ENCODE results near the gene ASB7. TPM values are rescaled to one million over a fixed set of nuclear protein-coding genes. Genes with fewer than 3 reads are reported as not detected.

The ASB7 gene
- total RNA-seq, 6 donors from 2014 or later: 11.7 to 19.8 (median 14.2) TPM

GRCh38 chr15:100560323-100560722 is 42.1 kb upstream of the ASB7 start:
- TF ChIP-seq POLR2A (IDR thresholded peaks at IDR 0.05) (no peak), POLR2AphosphoS5 (IDR thresholded peaks at IDR 0.05) (no peak), EP300 (IDR thresholded peaks at IDR 0.05) (no peak)
- TF ChIP-seq, protein P1, sequence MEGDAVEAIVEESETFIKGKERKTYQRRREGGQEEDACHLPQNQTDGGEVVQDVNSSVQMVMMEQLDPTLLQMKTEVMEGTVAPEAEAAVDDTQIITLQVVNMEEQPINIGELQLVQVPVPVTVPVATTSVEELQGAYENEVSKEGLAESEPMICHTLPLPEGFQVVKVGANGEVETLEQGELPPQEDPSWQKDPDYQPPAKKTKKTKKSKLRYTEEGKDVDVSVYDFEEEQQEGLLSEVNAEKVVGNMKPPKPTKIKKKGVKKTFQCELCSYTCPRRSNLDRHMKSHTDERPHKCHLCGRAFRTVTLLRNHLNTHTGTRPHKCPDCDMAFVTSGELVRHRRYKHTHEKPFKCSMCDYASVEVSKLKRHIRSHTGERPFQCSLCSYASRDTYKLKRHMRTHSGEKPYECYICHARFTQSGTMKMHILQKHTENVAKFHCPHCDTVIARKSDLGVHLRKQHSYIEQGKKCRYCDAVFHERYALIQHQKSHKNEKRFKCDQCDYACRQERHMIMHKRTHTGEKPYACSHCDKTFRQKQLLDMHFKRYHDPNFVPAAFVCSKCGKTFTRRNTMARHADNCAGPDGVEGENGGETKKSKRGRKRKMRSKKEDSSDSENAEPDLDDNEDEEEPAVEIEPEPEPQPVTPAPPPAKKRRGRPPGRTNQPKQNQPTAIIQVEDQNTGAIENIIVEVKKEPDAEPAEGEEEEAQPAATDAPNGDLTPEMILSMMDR (IDR thresholded peaks at IDR 0.05): no peak
- Histone ChIP-seq H3K4me1 (peaks cover 0 to 4% (median 1%) of the 10 kb centered on the region in 4 donors), H3K4me3 (no peak overlapping the region), H3K27ac (peak overlapping the region in 1 of 4 donors; percentile 1), H3K36me3 (no peaks in the 10 kb centered on the region), H3K9me3 (peaks cover 0 to 5% (median 0%) of the 10 kb centered on the region in 4 donors), H3K27me3 (no peaks in the 10 kb centered on the region)
- DNase-seq: no peak
- ATAC-seq (ENCODE audit: low FRiP score in 2 of 2): no peak

DNA sequence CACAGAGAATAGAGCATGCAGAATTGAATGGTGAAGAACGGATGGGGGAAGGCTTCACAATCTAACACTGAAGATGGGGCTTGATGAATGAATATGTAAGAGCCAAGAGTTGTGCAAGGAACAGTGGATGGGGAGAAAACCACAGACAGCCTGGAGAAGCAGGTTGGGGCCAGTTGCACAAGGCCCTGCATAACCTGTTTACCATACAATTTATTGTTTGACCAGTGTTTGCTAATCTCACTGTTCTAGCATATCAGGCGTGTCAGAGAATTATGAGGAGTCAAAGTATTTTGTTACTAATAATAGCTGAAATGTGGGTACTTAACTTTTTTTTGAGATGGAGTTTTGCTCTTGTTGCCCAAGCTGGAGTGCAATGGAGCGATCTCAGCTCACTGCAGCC is 36.8 kb upstream of the ASB7 start:
- H3K9me3 ChIP-seq: no peaks in the 10 kb centered on the region
- no peak overlapping the region for H3K27ac ChIP-seq
- ATAC-seq (ENCODE audit: low FRiP score in 2 of 2) (peak in 1 of 2 donors; percentile 46), DNase-seq (no peak)
- peaks cover 0 to 13% (median 6%) of the 10 kb centered on the region in 4 donors for H3K36me3 ChIP-seq
- no peaks in the 10 kb centered on the region for H3K4me1 ChIP-seq
- TF ChIP-seq, protein P1 (IDR thresholded peaks at IDR 0.05): no peak
- TF ChIP-seq POLR2AphosphoS5 (IDR thresholded peaks at IDR 0.05): no peak
- TF ChIP-seq EP300 (IDR thresholded peaks at IDR 0.05): no peak
- TF ChIP-seq POLR2A (IDR thresholded peaks at IDR 0.05): no peak
- WGBS, 2 donors: 72 to 78% methylated on average over 3 of the region's 3 CpGs
- H3K27me3 ChIP-seq: no peaks in the 10 kb centered on the region
- H3K4me3 ChIP-seq: no peak overlapping the region

DNA sequence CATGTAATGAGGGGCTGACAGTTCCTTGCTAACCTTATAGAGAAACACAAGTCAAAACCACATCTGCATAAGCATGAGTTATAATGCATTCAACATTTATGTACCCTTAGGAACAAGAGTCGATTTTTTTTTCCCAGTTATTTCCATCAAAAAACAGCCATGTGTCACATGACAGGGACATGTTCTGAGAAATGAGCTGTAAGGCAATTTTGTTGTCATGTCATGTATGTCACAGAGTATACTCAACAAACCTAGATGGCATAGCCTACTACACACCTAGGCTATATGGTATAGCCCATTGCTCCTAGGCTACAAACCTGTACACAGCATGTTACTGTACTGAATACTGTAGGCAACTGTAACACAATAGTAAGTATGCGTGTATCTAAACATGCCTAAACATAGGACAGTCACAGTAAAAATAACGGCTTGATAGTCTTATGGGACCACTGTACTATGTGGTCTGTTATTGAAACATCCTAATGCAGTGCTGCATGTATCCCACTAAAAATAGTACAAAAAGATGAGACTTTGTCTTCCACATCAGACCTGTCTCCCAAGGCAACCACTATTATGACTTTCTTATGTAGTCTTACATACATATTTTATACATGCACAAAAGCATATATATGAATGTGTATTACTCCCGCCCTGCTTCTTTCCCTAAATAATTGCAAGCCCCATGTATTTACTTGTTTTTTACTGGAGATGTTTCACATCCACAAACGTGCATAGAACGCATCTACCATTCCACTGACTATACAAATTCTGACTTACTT is 35.4 kb upstream of the ASB7 start:
- ATAC-seq (ENCODE audit: low FRiP score in 2 of 2) (no peak), DNase-seq (no peak)
- Histone ChIP-seq H3K36me3 (peaks cover 0 to 20% (median 8%) of the 10 kb centered on the region in 4 donors), H3K9me3 (no peaks in the 10 kb centered on the region), H3K27me3 (no peaks in the 10 kb centered on the region), H3K27ac (no peak overlapping the region), H3K4me1 (no peaks in the 10 kb centered on the region), H3K4me3 (no peak overlapping the region)
- WGBS, 2 donors: 96% methylated on average over 6 of the region's 6 CpGs
- TF ChIP-seq POLR2A (IDR thresholded peaks at IDR 0.05) (no peak), POLR2AphosphoS5 (IDR thresholded peaks at IDR 0.05) (no peak), EP300 (IDR thresholded peaks at IDR 0.05) (no peak)
- TF ChIP-seq, protein P1 (IDR thresholded peaks at IDR 0.05): no peak

- no peak overlapping the region for H3K27ac ChIP-seq
- H3K9me3 ChIP-seq: no peaks in the 10 kb centered on the region
- 80 to 81% methylated on average over 8 of the region's 8 CpGs for WGBS, 2 donors
- no peaks in the 10 kb centered on the region for H3K4me1 ChIP-seq
- peaks cover 0 to 36% (median 10%) of the 10 kb centered on the region in 4 donors for H3K36me3 ChIP-seq
- H3K4me3 ChIP-seq: no peak overlapping the region
- no peaks in the 10 kb centered on the region for H3K27me3 ChIP-seq
- ATAC-seq (ENCODE audit: low FRiP score in 2 of 2): no peak
- no peak for TF ChIP-seq EP300 (IDR thresholded peaks at IDR 0.05)
- DNase-seq: no peak
These were observed 33.0 kb upstream of the ASB7 start for GRCh38 chr15:100569391-100569790.

DNA sequence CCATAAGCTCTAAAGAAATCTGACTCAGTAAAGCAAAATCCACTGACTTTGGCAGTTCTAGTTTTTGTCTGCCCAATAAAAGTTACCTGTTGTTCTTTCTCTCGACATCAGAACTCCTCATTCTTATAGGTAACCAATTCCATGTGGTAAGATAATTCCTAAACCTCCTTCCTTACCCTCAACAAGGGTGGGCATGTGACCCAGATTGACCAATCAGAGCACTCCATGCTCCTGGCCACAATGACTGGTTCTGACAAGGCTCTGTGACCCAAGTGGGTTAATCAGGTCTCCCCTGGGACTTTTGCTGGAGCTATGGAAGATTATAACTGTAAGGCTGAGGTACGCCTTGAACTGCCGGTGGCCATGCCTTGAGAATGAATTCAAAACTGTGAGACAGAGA is 32.1 kb upstream of the ASB7 start:
- 97 to 98% methylated on average over 3 of the region's 3 CpGs for WGBS, 2 donors
- TF ChIP-seq POLR2A (IDR thresholded peaks at IDR 0.05) (no peak), EP300 (IDR thresholded peaks at IDR 0.05) (no peak), POLR2AphosphoS5 (IDR thresholded peaks at IDR 0.05) (no peak)
- TF ChIP-seq, protein P1 (IDR thresholded peaks at IDR 0.05): no peak
- no peaks in the 10 kb centered on the region for H3K9me3 ChIP-seq
- H3K27me3 ChIP-seq: no peaks in the 10 kb centered on the region
- H3K36me3 ChIP-seq: peaks cover 0 to 39% (median 10%) of the 10 kb centered on the region in 4 donors
- H3K4me3 ChIP-seq: no peak overlapping the region
- ATAC-seq (ENCODE audit: low FRiP score in 2 of 2) (no peak), DNase-seq (no peak)
- H3K27ac ChIP-seq: no peak overlapping the region
- H3K4me1 ChIP-seq: no peaks in the 10 kb centered on the region
